ENCODE results near the gene FRMPD1. TPM values are rescaled to one million over a fixed set of nuclear protein-coding genes. Genes with fewer than 3 reads are reported as not detected.

FRMPD1 gene
- total and polyA plus RNA-seq, 2 of the 13 experiments (the other 11 are each of a cell fraction or from before 2014, with no cell fraction given) = not detected

- TF ChIP-seq SSRP1 (CRISPR knock-in tag; IDR thresholded peaks at IDR 0.05) = no peak
- TF ChIP-seq ISL2 (CRISPR knock-in tag; IDR thresholded peaks at IDR 0.05) = no peak
- TF ChIP-seq PCBP1 (IDR thresholded peaks at IDR 0.05; ENCODE audit: borderline replicate concordance, low read depth, low read length) = no peak
- no peak for TF ChIP-seq WIZ (CRISPR knock-in tag; IDR thresholded peaks at IDR 0.05)
- no peak for TF ChIP-seq ZSCAN25 (CRISPR knock-in tag; IDR thresholded peaks at IDR 0.05)
- no peak overlapping the region for H3K4me3 ChIP-seq (replicated peaks in 1 of 3; ENCODE audit: insufficient read depth in 1 of 3, low read depth in 2 of 3, low read length in 3 of 3)
- H3K9ac ChIP-seq (ENCODE audit: insufficient read depth, low read depth, low read length) = no peak overlapping the region
- peaks cover 0 to 19% of the 10 kb centered on the region in 2 experiments; a peak in 2 of 5 replicates for H3K27me3 ChIP-seq (ENCODE audit: control insufficient read depth in 1 of 2, insufficient read depth in 2 of 2, low read length in 2 of 2)
- no peaks in the 10 kb centered on the region for H3K9me3 ChIP-seq (ENCODE audit: low read length)
- DNase-seq (ENCODE audit: low spot score) (no peak), ATAC-seq (no peak), FAIRE-seq (no peak)
- no peak overlapping the region for H3K27ac ChIP-seq (ENCODE audit: extremely low read length, insufficient read depth, low read length)
- POLR2A ChIA-PET = no interaction called here
- WGBS (ENCODE audit: low lambda C conversion rate) = 11% methylated on average over 2 of the region's 3 CpGs
- no peaks in the 10 kb centered on the region for H4K20me1 ChIP-seq (ENCODE audit: insufficient read depth, low read length)
- BruUV-seq (replicated peaks) = no TSS peak
- no peaks in the 10 kb centered on the region for H3K36me3 ChIP-seq (replicated peaks in 1 of 2; ENCODE audit: control insufficient read depth in 1 of 2, insufficient read depth in 2 of 2, low read length in 2 of 2)
- H2AFZ ChIP-seq (ENCODE audit: low read length) = no peak overlapping the region
- CTCF ChIA-PET (ENCODE audit: low intra/inter-chr PET ratio, low total read pairs) = no interaction called here
- intact Hi-C loops (cut with micrococcal nuclease; ENCODE audit: unreplicated experiment) = no loop called here
- H3K4me1 ChIP-seq (ENCODE audit: insufficient read depth, low read length) = no peaks in the 10 kb centered on the region
- no peaks in the 10 kb centered on the region for H3K79me2 ChIP-seq (ENCODE audit: insufficient read depth, low read length)
- in situ Hi-C loops (cut with HindIII; ENCODE audit: extremely low pct_ligation_motif_present, low pct_unique_long_range_greater_than_20kb) = no loop called here
- H3K4me2 ChIP-seq (ENCODE audit: low read depth, low read length) = no peak overlapping the region
Measured at GRCh38 chr9:37640246-37640645, 10.5 kb upstream of the FRMPD1 start.

DNA sequence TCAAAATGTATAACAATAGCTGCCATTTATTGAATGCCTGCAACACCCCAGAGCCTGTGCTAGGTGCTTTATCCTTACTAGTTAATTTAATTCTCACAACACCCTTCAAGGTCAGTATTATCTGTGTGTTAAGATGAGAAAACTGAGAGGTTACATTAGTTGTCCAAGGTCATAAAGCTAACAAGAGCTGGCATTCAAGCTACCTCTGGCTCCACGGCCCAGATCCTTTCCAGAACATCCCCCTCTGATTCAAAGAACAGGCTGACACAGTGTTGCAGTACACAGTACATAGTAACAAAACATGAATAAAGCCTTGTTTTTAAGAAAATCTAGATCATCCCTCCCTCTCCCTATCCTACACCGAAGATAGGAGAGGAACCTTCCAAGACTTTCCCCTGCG, 9.4 kb upstream of the FRMPD1 start:
- in situ Hi-C loops (cut with HindIII; ENCODE audit: extremely low pct_ligation_motif_present, low pct_unique_long_range_greater_than_20kb) = no loop called here
- Histone ChIP-seq H3K9me3 (ENCODE audit: low read length) (no peaks in the 10 kb centered on the region), H3K36me3 (replicated peaks in 1 of 2; ENCODE audit: control insufficient read depth in 1 of 2, insufficient read depth in 2 of 2, low read length in 2 of 2) (no peaks in the 10 kb centered on the region), H3K4me1 (ENCODE audit: insufficient read depth, low read length) (no peaks in the 10 kb centered on the region), H3K4me2 (ENCODE audit: low read depth, low read length) (no peak overlapping the region), H3K79me2 (ENCODE audit: insufficient read depth, low read length) (no peaks in the 10 kb centered on the region), H3K9ac (ENCODE audit: insufficient read depth, low read depth, low read length) (no peak overlapping the region), H2AFZ (ENCODE audit: low read length) (no peak overlapping the region), H4K20me1 (ENCODE audit: insufficient read depth, low read length) (no peaks in the 10 kb centered on the region), H3K4me3 (replicated peaks in 1 of 3; ENCODE audit: insufficient read depth in 1 of 3, low read depth in 2 of 3, low read length in 3 of 3) (no peak overlapping the region), H3K27me3 (ENCODE audit: control insufficient read depth in 1 of 2, insufficient read depth in 2 of 2, low read length in 2 of 2) (peaks cover 0 to 26% of the 10 kb centered on the region in 2 experiments; a peak in 2 of 5 replicates), H3K27ac (ENCODE audit: extremely low read length, insufficient read depth, low read length) (no peak overlapping the region)
- ChIA-PET POLR2A (no interaction called here), CTCF (ENCODE audit: low intra/inter-chr PET ratio, low total read pairs) (no interaction called here)
- no TSS peak for BruUV-seq (replicated peaks)
- ATAC-seq (no peak), DNase-seq (ENCODE audit: low spot score) (no peak), FAIRE-seq (no peak)
- intact Hi-C loops (cut with micrococcal nuclease; ENCODE audit: unreplicated experiment) = no loop called here
- TF ChIP-seq ZNF205 (CRISPR knock-in tag; IDR thresholded peaks at IDR 0.05) = no peak
- no peak for TF ChIP-seq ZNF138 (CRISPR knock-in tag; IDR thresholded peaks at IDR 0.05; ENCODE audit: low read depth)
- TF ChIP-seq ZNF235 (CRISPR knock-in tag; IDR thresholded peaks at IDR 0.05; ENCODE audit: borderline replicate concordance) = no peak
- TF ChIP-seq KLF16 (CRISPR knock-in tag; IDR thresholded peaks at IDR 0.05) = no peak
- 3% methylated on average over 3 of the region's 3 CpGs for WGBS (ENCODE audit: low lambda C conversion rate)

Measured in HepG2 (cell line).